ENCODE data around the gene TMEM156. TPM values are rescaled to one million over a fixed set of nuclear protein-coding genes. Genes with fewer than 3 reads are reported as not detected.
A peak's percentile ranks its signal among the peaks of the same experiment; 100 is the strongest.
"Not testable (repeated sequence)": the region's sequence is repeated elsewhere in the genome, so short reads cannot be mapped to it uniquely, and the experiment has no call there.

TMEM156 gene
- total RNA-seq, 1 donor from 2014 or later, result not detected

DNA sequence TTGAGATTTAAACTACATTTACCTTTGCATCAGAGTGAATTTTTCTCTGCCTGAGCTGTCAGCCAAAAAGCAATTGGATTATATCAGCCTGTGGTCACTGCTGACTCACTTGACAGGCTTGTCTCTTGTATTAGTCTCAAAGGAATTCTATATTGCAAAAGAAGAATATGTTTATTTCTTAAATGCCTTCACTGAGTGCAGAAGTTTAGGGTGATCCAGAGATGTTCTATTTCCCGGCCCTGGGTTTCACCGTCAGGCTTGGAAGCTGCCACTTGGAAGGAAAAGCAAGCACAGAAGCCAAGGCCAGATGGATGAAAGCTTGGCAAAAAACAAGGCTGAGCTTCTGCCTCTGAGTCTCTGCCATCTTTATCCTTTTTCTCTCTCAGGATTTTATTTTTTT lies 83.7 kb downstream of the TMEM156 start:
- DNase-seq (ENCODE audit: extremely low spot score in 2 of 2), result peak in 1 of 2 donors; percentile 92
- intact Hi-C loops (cut with DNase I), result no loop called here
- H3K4me1 ChIP-seq, result peaks cover 24% of the 10 kb centered on the region

GRCh38 chr4:38946919-38947318 lies 85.3 kb downstream of the TMEM156 start:
- H3K27ac ChIP-seq, result no peak overlapping the region
- intact Hi-C loops (cut with DNase I), result no loop called here
- no peak overlapping the region for H3K4me3 ChIP-seq
- peaks cover 5% of the 10 kb centered on the region in 2 donors for H3K36me3 ChIP-seq
- peaks cover 24% of the 10 kb centered on the region for H3K4me1 ChIP-seq
- no peak for TF ChIP-seq POLR2AphosphoS5 (IDR thresholded peaks at IDR 0.05; ENCODE audit: insufficient read depth in 1 of 2, low read depth in 1 of 2)
- no peak for DNase-seq (ENCODE audit: extremely low spot score in 2 of 2)
- H3K9me3 ChIP-seq, result no peaks in the 10 kb centered on the region
- H3K27me3 ChIP-seq, result no peaks in the 10 kb centered on the region

More for the DNA sequence above, 83.7 kb downstream of the TMEM156 start:
- Histone ChIP-seq H3K36me3 (peaks cover 5% of the 10 kb centered on the region in 2 donors), H3K4me3 (no peak overlapping the region), H3K27ac (peak overlapping the region; percentile 30), H3K27me3 (no peaks in the 10 kb centered on the region), H3K9me3 (no peaks in the 10 kb centered on the region)
- TF ChIP-seq POLR2AphosphoS5 (IDR thresholded peaks at IDR 0.05; ENCODE audit: insufficient read depth in 1 of 2, low read depth in 1 of 2) (peak in 1 of 2 donors; percentile 82), POLR2A (IDR thresholded peaks at IDR 0.05) (no peak)

- H3K27me3 ChIP-seq, result no peaks in the 10 kb centered on the region
- H3K4me3 ChIP-seq, result no peak overlapping the region
- H3K9me3 ChIP-seq, result no peaks in the 10 kb centered on the region
- H3K27ac ChIP-seq, result peak overlapping the region; percentile 47
- intact Hi-C loops (cut with DNase I), result no loop called here
- peaks cover 13% of the 10 kb centered on the region for H3K4me1 ChIP-seq
- no peak for DNase-seq (ENCODE audit: extremely low spot score in 2 of 2)
- no peak for TF ChIP-seq POLR2AphosphoS5 (IDR thresholded peaks at IDR 0.05; ENCODE audit: insufficient read depth in 1 of 2, low read depth in 1 of 2)
- no peak for TF ChIP-seq POLR2A (IDR thresholded peaks at IDR 0.05)
- H3K36me3 ChIP-seq, result peaks cover 5 to 26% of the 10 kb centered on the region in 2 donors
Measured at GRCh38 chr4:38944440-38944839, 87.8 kb downstream of the TMEM156 start.

DNA sequence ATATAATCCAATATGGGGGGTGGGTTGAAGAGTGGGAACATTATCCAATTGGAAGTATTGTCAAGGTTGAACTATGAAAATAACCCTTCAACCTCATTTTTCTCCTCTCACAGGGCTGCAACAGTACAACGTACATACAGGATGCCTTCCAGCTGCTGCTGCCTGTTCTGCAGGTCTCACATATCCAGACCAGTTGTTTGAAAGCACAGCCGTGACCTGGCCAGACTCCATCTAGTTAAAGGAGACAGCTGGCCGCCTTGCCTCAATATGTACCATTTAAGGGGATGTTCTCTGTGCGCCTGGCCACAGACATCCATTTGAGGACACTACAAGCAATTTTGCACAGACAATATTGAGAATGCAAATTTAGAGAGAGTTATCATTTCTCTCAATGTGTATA lies 88.9 kb downstream of the TMEM156 start:
- no peak overlapping the region for H3K4me3 ChIP-seq
- H3K36me3 ChIP-seq, result peaks cover 5 to 33% of the 10 kb centered on the region in 2 donors
- no peaks in the 10 kb centered on the region for H3K27me3 ChIP-seq
- H3K4me1 ChIP-seq, result peaks cover 2% of the 10 kb centered on the region
- TF ChIP-seq, protein P1, sequence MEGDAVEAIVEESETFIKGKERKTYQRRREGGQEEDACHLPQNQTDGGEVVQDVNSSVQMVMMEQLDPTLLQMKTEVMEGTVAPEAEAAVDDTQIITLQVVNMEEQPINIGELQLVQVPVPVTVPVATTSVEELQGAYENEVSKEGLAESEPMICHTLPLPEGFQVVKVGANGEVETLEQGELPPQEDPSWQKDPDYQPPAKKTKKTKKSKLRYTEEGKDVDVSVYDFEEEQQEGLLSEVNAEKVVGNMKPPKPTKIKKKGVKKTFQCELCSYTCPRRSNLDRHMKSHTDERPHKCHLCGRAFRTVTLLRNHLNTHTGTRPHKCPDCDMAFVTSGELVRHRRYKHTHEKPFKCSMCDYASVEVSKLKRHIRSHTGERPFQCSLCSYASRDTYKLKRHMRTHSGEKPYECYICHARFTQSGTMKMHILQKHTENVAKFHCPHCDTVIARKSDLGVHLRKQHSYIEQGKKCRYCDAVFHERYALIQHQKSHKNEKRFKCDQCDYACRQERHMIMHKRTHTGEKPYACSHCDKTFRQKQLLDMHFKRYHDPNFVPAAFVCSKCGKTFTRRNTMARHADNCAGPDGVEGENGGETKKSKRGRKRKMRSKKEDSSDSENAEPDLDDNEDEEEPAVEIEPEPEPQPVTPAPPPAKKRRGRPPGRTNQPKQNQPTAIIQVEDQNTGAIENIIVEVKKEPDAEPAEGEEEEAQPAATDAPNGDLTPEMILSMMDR (IDR thresholded peaks at IDR 0.05), result no peak
- TF ChIP-seq POLR2AphosphoS5 (IDR thresholded peaks at IDR 0.05; ENCODE audit: insufficient read depth in 1 of 2, low read depth in 1 of 2), result peak in 1 of 2 donors; percentile 50
- no peak for TF ChIP-seq POLR2A (IDR thresholded peaks at IDR 0.05)
- H3K9me3 ChIP-seq, result no peaks in the 10 kb centered on the region
- peak overlapping the region; percentile 47 for H3K27ac ChIP-seq
- intact Hi-C loops (cut with DNase I), result no loop called here
- no peak for DNase-seq (ENCODE audit: extremely low spot score in 2 of 2)

DNA sequence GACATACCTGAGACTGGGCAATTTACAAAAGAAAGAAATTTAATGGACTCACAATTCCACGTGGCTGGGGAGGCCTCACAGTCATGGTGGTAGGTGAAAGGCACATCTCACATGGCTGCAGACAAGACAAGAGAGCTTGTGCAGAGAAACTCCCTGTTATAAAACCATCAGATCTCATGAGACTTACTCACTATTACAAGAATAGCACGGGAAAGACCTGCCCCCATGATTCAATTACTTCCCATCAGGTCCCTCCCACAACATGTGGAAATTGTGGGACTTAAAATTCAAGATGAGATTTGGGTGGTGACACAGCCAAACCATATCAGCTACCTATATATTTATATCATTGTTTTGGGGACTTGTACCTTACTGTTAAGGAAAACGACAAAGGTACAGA lies 90.3 kb downstream of the TMEM156 start:
- H3K4me1 ChIP-seq; H3K27ac ChIP-seq; H3K9me3 ChIP-seq; H3K27me3 ChIP-seq; intact Hi-C loops (cut with DNase I); H3K4me3 ChIP-seq; DNase-seq (ENCODE audit: extremely low spot score in 2 of 2): not testable (repeated sequence)
- peaks cover 5 to 48% of the 10 kb centered on the region in 2 donors for H3K36me3 ChIP-seq

DNA sequence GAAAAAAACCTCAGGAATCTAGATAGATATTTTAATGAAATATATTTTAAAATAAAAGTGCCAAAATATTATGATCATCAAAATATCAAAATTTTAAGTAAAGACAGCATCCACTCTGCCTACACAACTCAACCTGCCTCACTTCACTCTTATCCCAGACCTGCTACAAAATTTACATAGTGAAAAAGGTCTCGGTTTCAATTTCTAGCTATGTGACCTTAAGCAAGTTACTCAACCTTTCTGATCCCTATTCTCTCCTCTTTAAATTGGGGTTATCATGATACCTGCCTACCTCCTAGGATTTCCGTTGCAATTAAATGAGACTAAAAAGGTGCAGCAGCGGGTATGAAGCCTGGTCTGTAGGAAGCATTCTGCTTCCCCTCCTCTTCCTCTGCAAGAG lies 91.7 kb downstream of the TMEM156 start:
- TF ChIP-seq, protein P1 (IDR thresholded peaks at IDR 0.05), result no peak
- TF ChIP-seq POLR2AphosphoS5 (IDR thresholded peaks at IDR 0.05; ENCODE audit: insufficient read depth in 1 of 2, low read depth in 1 of 2) (no peak), POLR2A (IDR thresholded peaks at IDR 0.05) (no peak)
- no peak for DNase-seq (ENCODE audit: extremely low spot score in 2 of 2)
- no peaks in the 10 kb centered on the region for H3K4me1 ChIP-seq
- H3K4me3 ChIP-seq, result no peak overlapping the region
- H3K27me3 ChIP-seq, result no peaks in the 10 kb centered on the region
- H3K9me3 ChIP-seq, result no peaks in the 10 kb centered on the region
- intact Hi-C loops (cut with DNase I), result no loop called here
- peaks cover 5 to 61% of the 10 kb centered on the region in 2 donors for H3K36me3 ChIP-seq
- no peak overlapping the region for H3K27ac ChIP-seq

- intact Hi-C loops (cut with DNase I), result no loop called here
- Histone ChIP-seq H3K27me3 (no peaks in the 10 kb centered on the region), H3K4me1 (no peaks in the 10 kb centered on the region), H3K9me3 (no peaks in the 10 kb centered on the region), H3K27ac (no peak overlapping the region), H3K4me3 (no peak overlapping the region), H3K36me3 (peaks cover 2 to 58% of the 10 kb centered on the region in 2 donors)
- no peak for DNase-seq (ENCODE audit: extremely low spot score in 2 of 2)
- TF ChIP-seq POLR2A (IDR thresholded peaks at IDR 0.05) (no peak), POLR2AphosphoS5 (IDR thresholded peaks at IDR 0.05; ENCODE audit: insufficient read depth in 1 of 2, low read depth in 1 of 2) (no peak)
- TF ChIP-seq, protein P1 (IDR thresholded peaks at IDR 0.05), result no peak
Measured at GRCh38 chr4:38939165-38939564, 93.0 kb downstream of the TMEM156 start.

Measured in vagina (tissue), 2 donors.